Dendritic cell treated with granulocyte-macrophage colony-stimulating factor and Interleukin-4, amounts not matched to agents 40 ng/mL and 50 ng/mL, for 4 days (primary cell): Measurements from ENCODE around the gene TFAP2C.

Source experiments
- H3K27ac Mint-ChIP-seq: one replicate; pipeline ENCODE4 v1.8.0; 2022; ENCODE audit warnings: mild to moderate bottlenecking, mixed read lengths
- H3K27me3 Mint-ChIP-seq: one replicate; pipeline ENCODE4 v1.8.0; 2022; ENCODE audit warnings: mild to moderate bottlenecking, mixed read lengths
- H3K36me3 Mint-ChIP-seq: one replicate; pipeline ENCODE4 v1.8.0; 2022; ENCODE audit warnings: low read depth, mixed read lengths
- H3K4me1 Mint-ChIP-seq: one replicate; pipeline ENCODE4 v1.8.0; 2022; ENCODE audit warnings: low read depth, mixed read lengths
- H3K4me3 Mint-ChIP-seq: one replicate; pipeline ENCODE4 v1.8.0; 2022; ENCODE audit warnings: mild to moderate bottlenecking, moderate library complexity, mixed read lengths
- H3K9me3 Mint-ChIP-seq: one replicate; pipeline ENCODE4 v1.8.0; 2022; ENCODE audit warnings: mixed read lengths
- intact Hi-C: fragments of 100-400 bp; cut with micrococcal nuclease; formaldehyde crosslinking; loops from one replicate; pipeline ENCODE4 v1.15.0; 2022

TFAP2C gene

DNA sequence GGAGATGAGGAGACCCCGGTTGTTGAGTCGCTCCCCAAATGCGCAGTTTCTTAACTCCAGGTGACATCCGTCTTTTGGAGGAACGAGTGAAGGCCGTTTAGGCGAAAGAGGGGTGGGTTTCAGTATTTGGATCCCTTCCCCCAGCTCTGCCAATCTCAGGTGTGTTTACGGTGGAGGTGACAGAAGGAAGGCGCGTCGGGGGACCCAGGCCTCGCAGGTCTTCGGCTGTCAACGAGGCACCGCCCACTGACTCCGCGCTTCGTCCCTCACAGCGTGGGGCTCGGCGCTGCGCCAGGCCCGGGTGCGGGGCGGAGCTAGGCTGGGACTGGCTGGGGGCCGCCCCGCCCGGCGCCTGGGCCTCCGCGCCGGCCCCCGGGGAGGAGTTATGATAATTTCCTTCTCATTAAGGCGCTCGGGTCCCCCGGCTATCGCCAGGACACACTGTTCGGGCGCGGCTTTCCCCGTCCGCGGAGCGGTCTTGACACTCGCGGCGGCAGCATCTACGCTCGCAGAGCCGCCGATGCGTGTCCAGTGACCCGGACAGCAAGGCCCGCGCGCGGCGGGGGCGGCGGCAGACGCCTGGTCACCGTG lies at the start of gene TFAP2C:
Gene TFAP2C, plus strand, starts transcription at position 434 of the 591 bp plus-strand sequence. CDS start 239 bp downstream, outside the sequence.
- peak within 1 kb of the TSS; percentile 70 for H3K4me3 Mint-ChIP-seq
- H3K27ac Mint-ChIP-seq = no peak within 1 kb of the TSS
- H3K36me3 Mint-ChIP-seq = no peaks in the 10 kb centered on the region
- H3K9me3 Mint-ChIP-seq = no peaks in the 10 kb centered on the region
- peaks cover 98% of the 10 kb centered on the region for H3K27me3 Mint-ChIP-seq
- peaks cover 26% of the 10 kb centered on the region for H3K4me1 Mint-ChIP-seq
- intact Hi-C loops = no loop called here

DNA sequence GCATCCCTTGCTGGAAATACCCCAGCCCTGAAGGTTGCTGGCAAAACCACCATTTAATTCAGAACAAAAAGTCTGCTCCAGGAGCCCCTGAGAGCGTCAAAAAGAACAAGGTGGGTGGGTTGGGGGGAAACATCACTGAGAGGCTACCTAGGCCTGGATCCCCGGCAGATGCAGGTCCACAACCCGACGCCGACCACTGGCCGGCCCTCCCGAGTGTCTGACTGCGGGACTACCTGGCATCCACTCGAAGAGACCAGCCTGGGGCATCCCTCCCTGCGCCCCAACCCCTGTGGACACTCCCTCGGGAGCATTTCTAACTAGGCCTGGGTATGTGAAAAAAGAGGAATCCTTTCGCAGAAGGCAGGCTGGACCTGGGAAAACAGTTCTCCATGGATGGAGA lies 48.9 kb upstream of the TFAP2C start:
- Mint-ChIP-seq H3K36me3 (no peaks in the 10 kb centered on the region), H3K9me3 (no peaks in the 10 kb centered on the region), H3K4me1 (peaks cover 18% of the 10 kb centered on the region), H3K4me3 (no peak overlapping the region), H3K27me3 (peaks cover 7% of the 10 kb centered on the region), H3K27ac (no peak overlapping the region)
- intact Hi-C loops = no loop called here

DNA sequence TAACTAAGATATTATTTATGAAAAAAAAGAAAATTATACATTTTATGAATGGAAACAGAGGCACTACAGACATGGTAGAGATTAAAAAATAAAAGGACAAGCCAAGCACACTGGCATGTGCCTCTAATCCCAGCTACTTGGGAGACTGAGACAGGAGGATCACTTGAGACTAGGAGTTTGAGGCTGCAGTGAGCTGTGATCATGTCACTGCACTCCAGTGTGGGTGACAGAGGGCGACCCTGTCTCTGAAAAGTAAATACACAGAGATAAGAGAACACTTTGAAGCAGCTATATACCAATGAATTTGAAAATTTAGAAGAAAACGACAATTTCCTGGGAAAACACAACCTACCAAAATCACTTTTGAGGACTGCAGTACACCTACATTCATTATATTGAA lies 47.4 kb upstream of the TFAP2C start:
- Mint-ChIP-seq H3K9me3 (no peaks in the 10 kb centered on the region), H3K27ac (no peak overlapping the region), H3K27me3 (peaks cover 3% of the 10 kb centered on the region), H3K4me3 (no peak overlapping the region), H3K36me3 (no peaks in the 10 kb centered on the region), H3K4me1 (peaks cover 18% of the 10 kb centered on the region)
- intact Hi-C loops = no loop called here

DNA sequence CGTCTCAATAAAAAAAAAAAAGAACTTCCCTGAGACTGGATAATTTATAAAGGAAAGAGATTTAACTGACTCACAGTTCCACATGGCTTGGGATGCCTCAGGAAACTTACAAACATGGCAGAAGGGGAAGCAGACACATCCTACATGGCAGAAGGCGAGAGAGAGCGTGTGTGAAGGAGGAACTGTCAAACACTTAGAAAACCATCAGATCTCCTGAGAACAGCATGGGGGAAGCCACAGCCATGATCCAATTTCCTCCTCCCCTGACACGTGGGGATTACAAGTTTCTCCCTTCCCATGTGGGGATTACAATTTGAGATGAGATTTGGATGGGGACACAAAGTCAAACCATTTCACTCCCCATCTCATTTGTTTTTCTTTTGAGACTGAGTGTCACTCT lies 46.6 kb upstream of the TFAP2C start:
- Mint-ChIP-seq H3K27me3 (peaks cover 7% of the 10 kb centered on the region), H3K9me3 (no peaks in the 10 kb centered on the region), H3K4me1 (peaks cover 18% of the 10 kb centered on the region), H3K4me3 (no peak overlapping the region), H3K36me3 (no peaks in the 10 kb centered on the region), H3K27ac (peak overlapping the region; percentile 64)
- intact Hi-C loops = no loop called here

DNA sequence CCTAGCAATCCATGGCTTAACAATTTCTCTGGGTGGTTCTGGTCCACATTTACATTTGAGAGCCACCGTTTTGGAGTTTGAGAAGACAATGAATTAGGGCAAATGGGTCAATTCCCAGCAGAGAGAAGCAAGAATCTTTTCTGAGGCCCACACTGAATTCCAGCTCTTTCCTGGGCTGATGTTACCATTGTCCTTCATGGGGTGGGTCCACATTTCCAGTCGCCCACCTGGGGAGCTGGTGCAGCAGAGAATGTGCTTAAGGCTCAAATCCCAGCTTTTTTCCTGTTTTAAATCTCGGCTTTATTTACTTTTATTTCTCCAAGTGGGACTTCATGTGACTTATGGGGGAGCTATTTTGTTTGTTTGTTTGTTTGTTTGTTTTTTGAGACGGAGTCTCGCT lies 44.2 kb upstream of the TFAP2C start:
- intact Hi-C loops = no loop called here
- Mint-ChIP-seq H3K27me3 (peaks cover 9% of the 10 kb centered on the region), H3K9me3 (no peaks in the 10 kb centered on the region), H3K36me3 (no peaks in the 10 kb centered on the region), H3K27ac (no peak overlapping the region), H3K4me1 (peaks cover 13% of the 10 kb centered on the region), H3K4me3 (no peak overlapping the region)

DNA sequence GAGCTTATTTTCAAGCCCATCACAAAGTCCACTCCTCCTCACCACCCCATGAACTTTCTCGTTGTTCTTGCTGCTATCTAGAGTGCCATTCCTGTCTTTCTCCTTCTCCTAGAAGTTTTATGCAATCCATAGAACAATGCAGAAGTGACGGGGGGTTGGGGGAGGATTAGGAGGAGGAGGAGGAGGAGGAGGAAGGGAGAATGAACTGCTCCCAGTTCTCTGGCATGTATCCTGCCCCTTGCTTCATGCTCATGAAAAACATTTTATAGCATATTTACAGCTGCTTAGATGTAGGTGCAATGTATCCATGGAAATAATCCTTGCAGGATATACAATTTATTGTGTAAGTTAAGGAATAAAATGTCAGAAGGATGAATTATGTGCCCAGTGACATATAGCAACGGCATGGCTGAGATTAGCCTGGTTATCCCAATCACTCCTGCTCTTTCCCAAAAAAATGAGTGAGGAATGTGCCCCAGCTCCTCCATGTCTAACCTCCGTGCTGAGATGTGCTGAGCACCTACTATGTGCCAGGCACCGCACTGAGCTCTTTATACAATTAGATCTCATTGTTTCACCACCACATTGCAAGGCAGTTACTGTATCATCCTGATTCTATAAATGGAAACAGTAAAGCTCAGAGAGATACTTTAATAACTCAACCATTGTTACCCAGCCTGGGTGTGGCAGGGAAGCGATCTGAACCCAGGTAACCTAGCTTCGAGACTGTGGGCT lies 41.6 kb upstream of the TFAP2C start:
- Mint-ChIP-seq H3K36me3 (no peaks in the 10 kb centered on the region), H3K27me3 (peaks cover 11% of the 10 kb centered on the region), H3K9me3 (no peaks in the 10 kb centered on the region), H3K4me3 (no peak overlapping the region), H3K27ac (no peak overlapping the region), H3K4me1 (peaks cover 8% of the 10 kb centered on the region)
- intact Hi-C loops = no loop called here

DNA sequence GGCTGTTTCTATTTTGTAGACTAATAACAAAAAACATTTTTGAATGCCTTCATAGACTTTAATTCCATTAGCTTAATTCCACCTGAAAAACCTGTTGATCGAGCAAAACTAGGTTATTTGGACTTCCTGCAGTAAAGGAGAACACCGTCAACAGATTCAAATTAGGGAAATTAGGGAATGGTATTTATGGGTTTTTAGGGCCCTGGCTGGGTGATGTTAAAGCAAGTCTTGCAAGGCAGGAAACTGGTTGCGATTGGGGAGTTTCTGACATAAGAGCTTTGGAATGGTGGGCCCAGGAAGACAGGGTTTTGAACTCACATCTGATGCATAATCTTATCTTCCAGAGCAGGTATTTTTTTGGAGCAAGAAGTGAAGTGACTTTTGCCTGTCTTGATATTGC lies 40.1 kb upstream of the TFAP2C start:
- Mint-ChIP-seq H3K4me1 (no peaks in the 10 kb centered on the region), H3K9me3 (no peaks in the 10 kb centered on the region), H3K27me3 (peaks cover 13% of the 10 kb centered on the region), H3K27ac (no peak overlapping the region), H3K4me3 (no peak overlapping the region), H3K36me3 (no peaks in the 10 kb centered on the region)
- intact Hi-C loops = no loop called here

DNA sequence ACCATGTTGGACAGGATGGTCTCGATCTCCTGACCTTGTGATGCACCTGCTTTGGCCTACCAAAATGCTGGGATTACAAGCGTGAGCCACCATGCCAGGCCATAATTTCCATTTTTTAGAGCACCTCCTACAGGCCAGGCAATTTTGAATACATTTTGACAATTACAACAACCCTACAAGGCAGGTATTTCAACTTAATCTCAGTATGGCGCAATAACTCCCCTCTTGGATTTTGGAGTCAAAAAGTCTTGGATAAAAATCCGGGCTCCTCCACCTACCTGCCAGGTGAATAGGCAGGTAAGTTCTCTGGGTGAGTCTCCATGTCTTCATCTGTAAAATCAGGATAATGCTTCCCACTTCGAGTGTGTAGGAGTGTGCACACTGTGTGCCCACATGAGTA lies 39.5 kb upstream of the TFAP2C start:
- no peaks in the 10 kb centered on the region for H3K36me3 Mint-ChIP-seq
- H3K27me3 Mint-ChIP-seq = peaks cover 10% of the 10 kb centered on the region
- no peaks in the 10 kb centered on the region for H3K9me3 Mint-ChIP-seq
- intact Hi-C loops = no loop called here
- H3K4me1 Mint-ChIP-seq = no peaks in the 10 kb centered on the region
- no peak overlapping the region for H3K27ac Mint-ChIP-seq
- H3K4me3 Mint-ChIP-seq = no peak overlapping the region

DNA sequence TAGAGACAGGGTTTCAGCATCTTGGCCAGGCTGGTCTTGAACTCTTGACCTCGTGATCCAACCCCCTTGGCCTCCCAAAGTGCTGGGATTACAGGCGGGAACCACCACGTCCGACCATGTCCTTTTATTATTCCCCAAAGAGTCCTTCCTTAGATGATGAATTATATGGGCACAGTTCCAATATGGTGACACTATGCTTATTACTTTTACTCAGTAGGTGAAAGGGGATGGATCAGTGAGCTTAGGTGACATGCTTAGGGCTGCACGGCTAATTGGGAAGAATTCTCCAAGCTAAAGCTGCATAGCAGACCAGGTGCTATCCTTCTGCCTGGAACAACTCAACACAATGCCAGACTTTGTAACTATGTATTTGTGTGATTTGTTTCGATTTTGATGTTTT lies 38.2 kb upstream of the TFAP2C start:
- no peaks in the 10 kb centered on the region for H3K4me1 Mint-ChIP-seq
- H3K27me3 Mint-ChIP-seq = peaks cover 10% of the 10 kb centered on the region
- no peak overlapping the region for H3K27ac Mint-ChIP-seq
- H3K36me3 Mint-ChIP-seq = no peaks in the 10 kb centered on the region
- H3K9me3 Mint-ChIP-seq = no peaks in the 10 kb centered on the region
- no peak overlapping the region for H3K4me3 Mint-ChIP-seq
- intact Hi-C loops = no loop called here

DNA sequence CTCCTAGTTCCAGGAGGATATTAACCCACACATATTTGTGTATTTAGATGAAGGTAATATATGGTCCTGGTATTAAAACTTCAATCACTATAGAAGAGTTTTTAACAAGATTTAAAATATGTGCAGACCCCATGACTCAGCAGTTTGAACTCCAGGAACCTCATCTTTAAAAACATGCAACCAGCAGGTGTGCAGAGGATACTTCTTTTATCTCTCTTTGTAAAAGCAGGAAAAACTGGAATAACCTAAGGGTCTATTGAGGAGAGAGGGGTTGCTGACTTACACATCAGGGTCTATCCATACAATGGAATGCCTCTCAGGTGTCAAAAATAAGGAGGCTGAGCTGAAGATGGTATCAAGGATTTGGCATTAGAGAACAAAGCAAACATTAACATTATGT lies 36.9 kb upstream of the TFAP2C start:
- no peaks in the 10 kb centered on the region for H3K36me3 Mint-ChIP-seq
- intact Hi-C loops = no loop called here

DNA sequence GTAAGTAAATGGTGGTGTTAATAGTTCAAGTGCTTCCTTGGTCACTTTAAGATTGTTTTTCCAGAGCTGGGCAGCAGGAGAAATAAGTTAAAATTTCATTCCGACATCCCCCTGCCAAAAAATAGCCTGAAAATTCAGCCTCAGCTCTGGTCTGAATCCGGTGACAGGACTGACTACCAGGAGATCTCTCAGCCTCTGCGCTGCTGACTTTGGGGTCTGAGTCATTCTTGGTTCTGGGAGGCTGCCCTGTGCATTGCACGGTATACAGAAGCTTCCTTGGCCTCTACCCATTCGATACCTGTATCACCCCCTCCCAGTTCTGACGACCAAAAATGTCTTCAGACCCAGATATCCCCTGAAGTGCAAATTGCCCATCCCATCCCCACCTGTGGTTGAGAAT lies 36.3 kb upstream of the TFAP2C start:
- no peaks in the 10 kb centered on the region for H3K4me1 Mint-ChIP-seq
- H3K4me3 Mint-ChIP-seq = no peak overlapping the region
- peaks cover 8% of the 10 kb centered on the region for H3K27me3 Mint-ChIP-seq
- no peaks in the 10 kb centered on the region for H3K9me3 Mint-ChIP-seq
- no peak overlapping the region for H3K27ac Mint-ChIP-seq
- H3K36me3 Mint-ChIP-seq = no peaks in the 10 kb centered on the region
- intact Hi-C loops = no loop called here

More for the DNA sequence above, 36.9 kb upstream of the TFAP2C start:
- Mint-ChIP-seq H3K4me1 (no peaks in the 10 kb centered on the region), H3K27me3 (peaks cover 9% of the 10 kb centered on the region), H3K27ac (no peak overlapping the region), H3K9me3 (no peaks in the 10 kb centered on the region), H3K4me3 (no peak overlapping the region)

DNA sequence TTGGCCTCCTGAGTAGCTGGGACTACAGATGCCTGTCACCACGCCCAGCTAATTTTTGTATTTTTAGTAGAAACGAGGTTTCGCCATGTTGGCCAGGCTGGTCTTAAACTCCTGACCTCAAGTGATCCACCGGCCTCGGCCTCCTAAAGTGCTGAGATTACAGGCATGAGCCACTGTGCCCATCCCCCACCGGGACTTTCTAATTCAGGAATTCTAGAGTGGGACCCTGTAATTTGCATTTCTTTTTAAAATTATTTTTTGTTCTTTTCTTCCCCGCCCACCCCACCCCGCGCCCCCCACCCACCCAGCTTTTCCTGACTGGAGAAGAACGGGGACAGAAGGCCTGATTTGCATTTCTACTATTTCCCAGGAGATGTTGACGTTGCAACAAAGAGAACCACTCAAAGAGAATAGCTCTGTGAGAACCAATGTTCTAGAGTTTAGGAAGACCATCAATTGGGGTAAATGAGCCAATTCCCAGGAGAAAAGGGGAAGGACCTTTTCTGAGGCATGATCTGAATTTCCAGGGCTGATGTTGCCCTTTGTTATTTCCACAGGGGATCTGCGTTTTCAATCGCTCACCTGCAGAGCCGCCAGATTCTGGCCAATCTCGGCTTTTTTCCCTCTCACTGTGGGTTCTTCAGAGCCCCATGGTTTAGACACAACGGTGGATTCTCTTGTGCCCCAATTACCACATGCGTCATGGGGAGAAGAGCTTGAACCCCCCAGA lies 33.2 kb upstream of the TFAP2C start:
- Mint-ChIP-seq H3K4me1 (no peaks in the 10 kb centered on the region), H3K9me3 (no peaks in the 10 kb centered on the region), H3K4me3 (no peak overlapping the region), H3K27me3 (peaks cover 6% of the 10 kb centered on the region), H3K27ac (no peak overlapping the region), H3K36me3 (no peaks in the 10 kb centered on the region)
- intact Hi-C loops = no loop called here

DNA sequence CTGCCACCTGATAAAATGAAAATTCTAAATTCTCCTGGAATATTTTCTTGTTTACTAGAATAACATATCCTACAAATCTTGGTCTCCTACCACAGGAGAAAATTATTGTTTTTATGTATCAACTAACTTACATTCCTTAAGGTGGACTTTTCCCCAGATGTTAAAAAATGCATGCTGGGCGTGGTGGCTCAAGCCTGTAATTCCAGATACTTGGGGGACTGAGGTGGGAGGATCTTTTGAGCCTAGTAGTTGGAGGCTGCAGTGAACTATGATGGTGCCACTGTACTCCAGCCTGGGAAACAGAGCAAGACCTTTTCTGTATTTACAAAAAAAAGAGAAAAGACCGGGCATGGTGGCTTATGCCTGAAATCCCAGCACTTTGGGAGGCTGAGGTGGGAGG lies 27.9 kb upstream of the TFAP2C start:
- Mint-ChIP-seq H3K4me3 (no peak overlapping the region), H3K9me3 (no peaks in the 10 kb centered on the region), H3K27ac (no peak overlapping the region), H3K4me1 (no peaks in the 10 kb centered on the region), H3K27me3 (peaks cover 3% of the 10 kb centered on the region), H3K36me3 (no peaks in the 10 kb centered on the region)
- intact Hi-C loops = no loop called here

DNA sequence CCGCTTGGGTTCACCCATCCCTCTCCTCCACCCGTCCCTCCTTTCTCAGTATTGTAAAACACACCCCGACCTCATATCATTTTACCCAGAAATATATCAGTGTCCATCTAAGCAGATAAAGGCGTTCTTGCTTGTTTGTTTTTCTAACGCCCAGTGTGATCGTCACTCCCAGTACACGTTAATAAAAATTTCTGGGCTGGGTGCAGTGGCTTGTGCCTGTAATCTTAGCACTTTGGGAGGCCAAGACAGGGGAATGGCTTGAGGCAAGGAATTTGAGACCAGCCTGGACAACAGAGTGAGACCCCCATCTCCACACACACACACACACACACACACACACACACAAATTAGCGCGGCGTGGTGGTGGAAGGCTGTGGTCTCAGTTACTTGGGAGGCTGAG lies 24.4 kb upstream of the TFAP2C start:
- H3K27me3 Mint-ChIP-seq = peaks cover 1% of the 10 kb centered on the region
- H3K27ac Mint-ChIP-seq = no peak overlapping the region
- H3K4me1 Mint-ChIP-seq = no peaks in the 10 kb centered on the region
- H3K4me3 Mint-ChIP-seq = no peak overlapping the region
- H3K36me3 Mint-ChIP-seq = no peaks in the 10 kb centered on the region
- H3K9me3 Mint-ChIP-seq = no peaks in the 10 kb centered on the region
- intact Hi-C loops = no loop called here
